Fibroblast of pulmonary artery (primary cell): ENCODE results near the gene JARID2.

ENCODE experiments used
- DNase-seq: peaks from one replicate; pipeline ENCODE4 v3.0.0-alpha.2; 2010; ENCODE audit warnings: low read depth
- H3K4me3 ChIP-seq: replicated peaks from 2 replicates; pipeline ENCODE4 v1.5.1; 2011; ENCODE audit warnings: low read depth, mild to moderate bottlenecking, control low read depth, low read length, moderate library complexity
- CTCF ChIP-seq: IDR thresholded peaks from 2 replicates; pipeline ENCODE4 v1.5.1; 2011; ENCODE audit warnings: mild to moderate bottlenecking, control low read depth, low read length, inconsistent platforms; ENCODE audit errors: missing control alignments

The JARID2 gene

GRCh38 chr6:15502446-15503345 lies 256.8 kb downstream of the JARID2 start:
- no peak for TF ChIP-seq CTCF
- DNase-seq: peak; percentile 18
- H3K4me3 ChIP-seq: no peak overlapping the region

GRCh38 chr6:15503346-15503680 lies 257.4 kb downstream of the JARID2 start:
- TF ChIP-seq CTCF: no peak
- H3K4me3 ChIP-seq: no peak overlapping the region
- no peak for DNase-seq

- H3K4me3 ChIP-seq: no peak overlapping the region
- no peak for TF ChIP-seq CTCF
- peak; percentile 29 for DNase-seq
Observed at GRCh38 chr6:15504040-15504495, 258.2 kb downstream of the JARID2 start.

GRCh38 chr6:15504581-15505350 lies 258.9 kb downstream of the JARID2 start:
- DNase-seq: peak; percentile 99
- peak; percentile 9 for TF ChIP-seq CTCF
- peak overlapping the region; percentile 38 for H3K4me3 ChIP-seq

GRCh38 chr6:15505463-15505918 lies 259.6 kb downstream of the JARID2 start:
- no peak for TF ChIP-seq CTCF
- DNase-seq: no peak
- peak overlapping the region; percentile 38 for H3K4me3 ChIP-seq

GRCh38 chr6:15506066-15506465 lies 260.2 kb downstream of the JARID2 start:
- TF ChIP-seq CTCF: no peak
- no peak overlapping the region for H3K4me3 ChIP-seq
- DNase-seq: no peak
